GM21390 (cell line): ENCODE data around the gene SDS.
"Not testable (repeated sequence)": the region's sequence is repeated elsewhere in the genome, so short reads cannot be mapped to it uniquely, and the experiment has no call there.

Source experiments
- ATAC-seq: cut with Tn5 transposase; IDR thresholded peaks from one replicate; pipeline ENCODE4 v1.9.1; 2021; ENCODE audit not compliant: unreplicated experiment

The SDS gene

GRCh38 chr12:113354192-113354591 lies 49.5 kb downstream of the SDS start:
- ATAC-seq = not testable (repeated sequence)

GRCh38 chr12:113351089-113351488 lies 52.6 kb downstream of the SDS start:
- ATAC-seq = no peak

GRCh38 chr12:113348849-113349536 lies 54.7 kb downstream of the SDS start:
- ATAC-seq = no peak

GRCh38 chr12:113347892-113348291 lies 55.8 kb downstream of the SDS start:
- no peak for ATAC-seq

GRCh38 chr12:113347107-113347506 lies 56.6 kb downstream of the SDS start:
- no peak for ATAC-seq

GRCh38 chr12:113346353-113346752 lies 57.3 kb downstream of the SDS start:
- ATAC-seq = no peak

- ATAC-seq = no peak
These were observed 58.4 kb downstream of the SDS start for GRCh38 chr12:113345318-113345717.
